GM23248 (cell line): ENCODE results near the gene CERK.

Experiments
- EZH2 ChIP-seq: fragments of 200-600 bp; sonication (generic); IDR thresholded peaks from 2 replicates; pipeline ENCODE4 v1.6.1; 2018; ENCODE audit warnings: antibody characterized with exemption, mild to moderate bottlenecking; ENCODE audit not compliant: insufficient read depth, poor library complexity, severe bottlenecking
- EZH2phosphoT487 ChIP-seq: fragments of 200-600 bp; sonication (generic); IDR thresholded peaks from 2 replicates; pipeline ENCODE4 v1.6.1; 2018; ENCODE audit warnings: antibody characterized with exemption, moderate library complexity, mild to moderate bottlenecking, low read depth; ENCODE audit not compliant: insufficient read depth

DNA sequence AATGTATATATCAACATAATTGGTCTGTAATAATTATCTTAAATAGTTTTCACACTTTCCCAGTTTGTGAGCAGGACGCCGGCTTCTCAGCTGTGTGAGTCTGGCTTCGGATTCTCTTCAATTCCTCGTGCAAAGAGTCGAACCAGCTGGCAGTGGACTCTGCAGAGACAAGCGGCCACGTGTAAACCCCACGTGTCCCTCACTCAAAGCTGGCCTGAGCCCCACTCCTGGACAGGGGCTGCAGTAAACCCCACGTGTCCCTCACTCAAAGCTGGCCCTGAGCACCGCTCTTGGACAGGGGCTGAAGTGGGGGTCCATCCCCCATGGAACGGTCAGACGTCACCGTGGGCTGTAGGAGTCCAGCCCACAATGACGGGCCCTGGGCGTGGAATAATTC is 51.0 kb downstream of the CERK start:
- no peak for TF ChIP-seq EZH2phosphoT487
- no peak for TF ChIP-seq EZH2
